T-helper 1 cell treated with Interleukin-12 subunit alpha and Interleukin-12 subunit beta and Interleukin-4 antibody, amounts not matched to agents 30 μg/mL and 1 μg/mL, for 36 hours (primary cell): ENCODE measurements around the gene BAIAP2L2.
"Not testable (repeated sequence)": the region's sequence is repeated elsewhere in the genome, so short reads cannot be mapped to it uniquely, and the experiment has no call there.

Source experiments
- H3K27ac Mint-ChIP-seq: one replicate; pipeline ENCODE4 v1.8.0; 2021; ENCODE audit warnings: mild to moderate bottlenecking, mixed read lengths
- H3K27me3 Mint-ChIP-seq: one replicate; pipeline ENCODE4 v1.8.0; 2021; ENCODE audit warnings: low read depth, mixed read lengths
- H3K36me3 Mint-ChIP-seq: one replicate; pipeline ENCODE4 v1.8.0; 2021; ENCODE audit warnings: low read depth, mixed read lengths
- H3K4me1 Mint-ChIP-seq: one replicate; pipeline ENCODE4 v1.8.0; 2021; ENCODE audit warnings: low read depth, mixed read lengths
- H3K4me3 Mint-ChIP-seq: one replicate; pipeline ENCODE4 v1.8.0; 2021; ENCODE audit warnings: mild to moderate bottlenecking, moderate library complexity, mixed read lengths
- H3K9me3 Mint-ChIP-seq: one replicate; pipeline ENCODE4 v1.8.0; 2021; ENCODE audit warnings: mixed read lengths

The BAIAP2L2 gene

DNA sequence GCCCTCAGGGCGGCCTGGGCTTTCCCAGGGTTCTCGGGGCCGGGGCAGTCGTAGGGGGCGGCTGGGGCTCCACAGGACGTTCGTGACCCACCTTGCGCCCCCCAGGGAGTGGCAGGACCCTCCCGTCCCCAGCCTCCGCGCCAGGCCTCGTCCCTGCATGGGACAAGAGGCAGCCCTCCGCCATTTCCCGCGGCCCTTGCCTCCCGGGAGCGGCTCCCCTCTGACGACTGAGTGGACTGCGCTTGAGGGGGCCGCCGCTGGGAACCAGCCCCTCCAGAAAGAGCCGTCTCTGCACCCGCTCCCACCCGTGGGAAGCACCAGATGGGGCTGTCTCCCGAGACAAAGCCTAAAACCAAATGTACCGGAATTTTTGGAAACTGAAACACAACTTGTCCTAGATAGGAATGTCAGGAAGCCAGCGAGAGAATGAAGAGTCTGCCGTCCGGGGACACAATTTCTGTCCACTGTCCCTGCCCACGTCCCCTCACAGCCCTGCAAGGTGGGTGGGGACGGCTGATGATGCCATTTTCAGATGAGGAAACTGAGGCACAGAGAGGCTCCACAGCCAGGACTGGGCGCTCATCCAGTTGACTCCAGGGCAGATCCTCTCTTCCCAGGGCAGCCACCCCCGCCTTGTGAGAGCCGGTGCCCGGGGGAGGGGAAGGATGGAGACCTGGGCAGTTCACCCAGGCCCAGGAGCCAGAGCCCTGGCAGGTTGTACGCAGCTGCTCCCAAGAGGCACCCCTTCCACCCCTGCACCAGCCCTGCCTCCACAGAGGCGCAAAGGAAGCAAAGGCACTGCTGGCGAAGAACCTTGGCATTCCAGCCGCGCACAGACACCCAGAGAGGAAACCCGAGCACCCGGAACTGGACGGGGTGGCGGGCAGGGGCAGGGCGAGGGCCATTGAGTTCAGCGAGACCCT lies 71.3 kb downstream of the BAIAP2L2 start:
- Mint-ChIP-seq H3K4me1 (no peaks in the 10 kb centered on the region), H3K36me3 (no peaks in the 10 kb centered on the region), H3K9me3 (no peaks in the 10 kb centered on the region), H3K4me3 (no peak overlapping the region), H3K27me3 (peaks cover 4% of the 10 kb centered on the region), H3K27ac (no peak overlapping the region)

DNA sequence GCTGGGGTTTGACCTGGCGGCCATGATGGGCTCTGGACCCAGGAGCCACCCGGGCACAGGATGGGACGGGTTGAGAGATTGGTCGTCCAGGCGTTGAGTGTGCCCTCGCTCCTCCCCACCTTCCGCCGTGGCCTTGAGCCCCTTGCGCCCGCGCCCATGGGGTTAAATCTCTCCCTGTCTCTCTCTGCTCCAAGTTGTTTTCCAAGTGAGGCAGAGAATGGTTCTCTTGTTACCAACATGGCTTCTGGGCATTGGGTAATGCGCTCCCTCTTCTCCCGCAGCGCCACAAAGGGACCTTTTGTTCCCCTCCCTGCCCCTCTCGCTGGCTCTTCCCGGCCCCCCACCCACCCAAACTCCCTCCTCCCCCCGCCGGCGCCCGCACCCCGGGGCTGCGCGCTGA lies 72.1 kb downstream of the BAIAP2L2 start:
- Mint-ChIP-seq H3K36me3 (no peaks in the 10 kb centered on the region), H3K4me3 (no peak overlapping the region), H3K9me3 (no peaks in the 10 kb centered on the region), H3K27ac (no peak overlapping the region), H3K27me3 (peaks cover 4% of the 10 kb centered on the region), H3K4me1 (no peaks in the 10 kb centered on the region)

DNA sequence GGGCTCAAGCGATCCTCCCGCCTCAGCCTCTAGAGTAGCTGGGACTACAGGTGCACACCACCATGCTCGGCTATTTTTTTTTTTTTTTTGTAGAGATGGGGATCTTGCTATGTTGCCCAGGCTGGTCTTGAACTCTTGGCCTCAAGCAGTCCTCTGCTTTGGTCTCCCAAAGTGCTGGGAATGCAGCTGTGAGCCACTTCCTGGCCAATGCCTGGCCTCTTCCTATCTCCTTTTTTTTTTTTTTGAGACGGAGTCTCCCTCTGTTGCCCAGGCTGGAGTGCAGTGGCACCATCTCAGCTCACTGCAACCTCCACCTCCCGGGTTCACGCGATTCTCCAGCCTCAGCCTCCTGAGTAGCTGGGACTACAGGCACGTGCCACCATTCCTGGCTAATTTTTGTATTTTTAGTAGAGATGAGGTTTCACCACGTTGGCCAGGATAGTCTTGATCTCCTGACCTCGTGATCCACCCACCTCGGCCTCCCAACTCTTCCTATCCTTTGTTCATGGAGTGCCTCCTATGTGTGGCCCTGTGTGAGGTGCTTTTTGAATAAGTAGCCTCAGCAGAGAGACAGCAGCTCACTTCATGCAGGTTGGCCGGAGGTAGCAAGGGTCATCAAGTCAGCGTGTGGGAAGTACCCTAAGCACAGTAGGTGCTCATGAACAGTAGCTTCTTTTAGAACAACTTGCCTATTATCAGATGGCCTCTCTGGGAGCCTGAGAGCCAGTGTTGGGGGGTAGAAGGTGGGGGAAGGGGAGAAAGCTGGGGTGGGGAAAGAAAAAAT lies 72.9 kb downstream of the BAIAP2L2 start:
- H3K27me3 Mint-ChIP-seq, H3K4me3 Mint-ChIP-seq: not testable (repeated sequence)

DNA sequence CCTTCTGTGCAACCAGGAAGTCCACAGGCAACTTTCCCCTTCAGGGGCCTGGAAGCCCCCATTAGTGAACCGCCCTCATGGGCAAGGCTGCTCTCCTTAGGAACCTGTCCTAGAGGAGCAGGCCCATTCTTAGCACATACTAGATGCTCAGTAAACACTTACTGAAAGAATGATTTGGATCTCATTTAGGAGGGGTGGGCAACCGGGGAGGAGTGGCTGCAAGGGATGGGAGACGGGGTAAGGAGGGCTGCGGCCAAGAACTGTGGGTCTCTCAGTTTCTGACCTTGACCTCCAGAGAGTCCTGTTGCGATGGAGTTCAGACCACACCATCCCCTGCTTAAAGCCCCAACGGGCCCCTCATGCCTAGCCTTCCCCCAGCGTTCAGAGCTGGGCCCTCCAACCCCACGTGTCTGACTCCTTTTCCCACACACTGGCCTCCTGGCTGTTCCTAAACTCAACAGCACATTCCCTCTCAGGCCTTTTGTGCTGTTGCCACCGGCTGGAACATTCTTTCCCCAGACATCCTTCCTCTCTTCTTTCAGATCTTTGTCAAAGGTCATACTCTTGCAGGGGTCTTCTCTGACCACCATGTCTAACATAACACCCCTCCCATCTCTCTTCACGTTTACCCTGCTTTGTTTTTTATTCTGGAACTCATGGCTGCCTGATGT lies 74.0 kb downstream of the BAIAP2L2 start:
- Mint-ChIP-seq H3K27ac (no peak overlapping the region), H3K36me3 (no peaks in the 10 kb centered on the region), H3K27me3 (no peaks in the 10 kb centered on the region), H3K4me1 (no peaks in the 10 kb centered on the region), H3K9me3 (no peaks in the 10 kb centered on the region), H3K4me3 (no peak overlapping the region)

More for the DNA sequence above, 72.9 kb downstream of the BAIAP2L2 start:
- not testable (repeated sequence) for H3K27ac Mint-ChIP-seq, H3K4me1 Mint-ChIP-seq, H3K36me3 Mint-ChIP-seq, H3K9me3 Mint-ChIP-seq

GRCh38 chr22:38035530-38035885 lies 75.0 kb downstream of the BAIAP2L2 start:
- H3K9me3 Mint-ChIP-seq, result no peaks in the 10 kb centered on the region
- no peaks in the 10 kb centered on the region for H3K27me3 Mint-ChIP-seq
- H3K4me1 Mint-ChIP-seq, result no peaks in the 10 kb centered on the region
- H3K4me3 Mint-ChIP-seq, result no peak overlapping the region
- no peaks in the 10 kb centered on the region for H3K36me3 Mint-ChIP-seq
- H3K27ac Mint-ChIP-seq, result no peak overlapping the region
